Testis (tissue), 2 donors: ENCODE results near the gene MKI67.

Experiments
- CTCF ChIP-seq, 3 experiments: fragments of 450-650 bp in 2 of 3; fragments of 200-600 bp in 1 of 3; sonication (generic) in 1 of 3; IDR thresholded peaks; one replicate each; pipeline ENCODE4 v1.5.1; 2016 to 2019; ENCODE audit warnings: antibody characterized with exemption in 3 of 3, mild to moderate bottlenecking in 2 of 3, moderate library complexity in 1 of 3
- POLR2A ChIP-seq: fragments of 450-650 bp; IDR thresholded peaks from one replicate; pipeline ENCODE4 v1.6.1; 2017; ENCODE audit warnings: antibody characterized with exemption, mild to moderate bottlenecking, moderate library complexity

DNA sequence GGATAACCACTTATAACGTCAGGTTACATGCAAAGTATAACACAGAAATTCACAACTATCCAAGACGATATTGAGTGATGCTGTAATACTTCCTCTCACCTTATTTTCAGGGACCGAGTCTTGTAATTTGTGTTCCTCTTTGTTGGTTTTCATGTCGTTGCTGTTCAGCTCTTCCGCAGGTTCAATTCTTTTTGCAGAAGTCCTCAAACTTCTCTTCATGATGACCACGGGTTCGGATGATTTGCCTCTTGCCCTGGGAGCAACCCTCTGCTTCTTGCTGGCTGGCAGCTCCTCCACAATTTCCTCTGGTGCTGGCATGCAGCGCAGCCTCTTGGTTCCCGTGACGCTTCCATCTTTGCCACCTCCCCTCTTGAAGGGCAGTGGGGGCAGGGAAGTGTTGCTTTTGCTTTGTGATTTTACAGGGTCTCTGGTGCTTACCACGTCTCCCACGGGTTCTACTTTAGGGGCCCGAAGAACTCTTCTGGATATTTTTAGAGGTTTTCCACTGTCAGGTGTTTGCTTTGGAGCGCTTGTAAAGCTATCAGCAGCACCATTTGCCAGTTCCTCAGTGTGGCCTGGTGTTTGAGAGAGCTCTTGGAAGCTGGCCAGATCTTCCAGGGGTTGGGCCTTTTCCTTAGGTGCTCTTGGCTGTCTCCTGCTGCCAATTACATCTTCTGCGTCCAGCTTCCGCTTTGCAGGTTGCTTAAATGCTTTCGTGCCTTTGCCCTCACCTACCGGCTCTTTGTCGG, 23.6 kb downstream of the MKI67 start:
- no peak for TF ChIP-seq CTCF (IDR thresholded peaks at IDR 0.05)
- no peak for TF ChIP-seq POLR2A
